K562 (cell line): Measurements from ENCODE around the gene UBXN1. TPM values are rescaled to one million over a fixed set of nuclear protein-coding genes. Genes with fewer than 3 reads are reported as not detected.

Experiments used
- C11orf30 ChIP-seq: fragments of 450-650 bp; IDR thresholded peaks from 2 replicates; pipeline ENCODE4 v1.6.1; 2016; ENCODE audit warnings: low read depth, mild to moderate bottlenecking
- CBFA2T2 ChIP-seq: fragments of 450-650 bp; conservative IDR thresholded peaks from 2 replicates; pipeline ENCODE4 v1.6.1; 2017; ENCODE audit warnings: mild to moderate bottlenecking
- FOSL1 ChIP-seq: fragments of 200-800 bp; sonication (Bioruptor generic); conservative IDR thresholded peaks from 2 replicates; pipeline ENCODE4 v1.6.1; 2016; ENCODE audit warnings: missing genetic modification characterization, missing compliant biosample characterization
- NCOA1 ChIP-seq: fragments of 450-650 bp; IDR thresholded peaks from 2 replicates; pipeline ENCODE4 v1.6.1; 2016; ENCODE audit warnings: low read depth
- RAD21 ChIP-seq, 2 experiments: fragments of 250-450 bp in 1 of 2; fragments of 450-650 bp in 1 of 2; sonication (Bioruptor Pico) in 1 of 2; formaldehyde crosslinking in 1 of 2; IDR thresholded peaks in 1 of 2; conservative IDR thresholded peaks in 1 of 2; 2 replicates each; pipeline versions ENCODE4 v1.4.0 to v1.8.0; 2020 to 2022; ENCODE audit warnings: mild to moderate bottlenecking in 2 of 2, moderate library complexity in 1 of 2
- RBM22 ChIP-seq: fragments of 200-400 bp; formaldehyde crosslinking; IDR thresholded peaks from 2 replicates; pipeline ENCODE4 v1.6.1; 2018; ENCODE audit warnings: low read length, low read depth; ENCODE audit not compliant: poor library complexity, severe bottlenecking
- SREBF2 ChIP-seq: sonication (generic); formaldehyde crosslinking; IDR thresholded peaks from 2 replicates; pipeline ENCODE4 v1.4.0; 2020; ENCODE audit warnings: mild to moderate bottlenecking, missing genetic modification reagents
- XRCC3 ChIP-seq: fragments of 450-650 bp; IDR thresholded peaks from 2 replicates; pipeline ENCODE4 v1.6.1; 2017; ENCODE audit warnings: mild to moderate bottlenecking, moderate library complexity
- ZNF384 ChIP-seq: IDR thresholded peaks from 2 replicates; pipeline ENCODE4 v1.6.1; 2012; ENCODE audit warnings: low read depth, low read length, improper control_type of control experiment
- ZNF644 ChIP-seq: fragments of 200-800 bp; sonication (Bioruptor generic); IDR thresholded peaks from 2 replicates; pipeline ENCODE4 v1.6.1; 2016; ENCODE audit warnings: low read depth, missing genetic modification characterization, missing compliant biosample characterization
- ZNF830 ChIP-seq: fragments of 250-450 bp; sonication (Bioruptor Pico); IDR thresholded peaks from 2 replicates; pipeline ENCODE4 v1.5.0; 2021; ENCODE audit warnings: mild to moderate bottlenecking
- polyA plus RNA-seq, 8 experiments: library from polyadenylated mRNA; depleted of rRNA in 4 of 8; stranded (reverse) in 5 of 8; unstranded in 3 of 8; fragments of >200 nt; fragmentation: Nextera tagmentation in 2 of 8; fragmentation: Illumina TruSeq in 1 of 8; extraction: Ambion mirVana in 2 of 8; extraction: Trizol in 1 of 8; gene quantifications; 2 replicates each; pipeline versions ENCODE4 v1.2.1 to v1.2.3, GENCODE V29; 2011 to 2014; ENCODE audit warnings: inconsistent platforms in 1 of 8, missing spikeins in 1 of 8
- total RNA-seq, 7 experiments: library from RNA; depleted of rRNA in 6 of 7; stranded (reverse); fragments of >200 nt in 6 of 7; fragmentation: Illumina TruSeq in 2 of 7; extraction: Trizol in 2 of 7; gene quantifications; 2 replicates each; pipeline versions ENCODE4 v1.2.1 to v1.2.3, GENCODE V29; 2011 to 2021; ENCODE audit warnings: low replicate concordance in 1 of 7
- TF ChIP-seq, protein P1 (sequence below), 2 experiments: fragments of 450-650 bp in 1 of 2; IDR thresholded peaks; 2 replicates each; pipeline ENCODE4 v1.6.1; 2011 to 2017; ENCODE audit warnings: low read depth in 2 of 2, antibody characterized with exemption in 1 of 2, borderline replicate concordance in 1 of 2, low read length in 1 of 2, mild to moderate bottlenecking in 1 of 2, mixed read lengths in 1 of 2; ENCODE audit not compliant: control insufficient read depth in 1 of 2
- TF ChIP-seq, protein P2 (sequence below): sonication (generic); formaldehyde crosslinking; IDR thresholded peaks from 2 replicates; pipeline ENCODE4 v1.8.0; 2023; ENCODE audit warnings: mild to moderate bottlenecking, missing genetic modification reagents
- TF ChIP-seq, protein P3 (sequence below), 2 experiments: fragments of 450-650 bp; IDR thresholded peaks; 2 replicates each; pipeline ENCODE4 v1.6.1; 2018; ENCODE audit warnings: mild to moderate bottlenecking in 2 of 2, low read depth in 1 of 2; ENCODE audit not compliant: partially characterized antibody in 2 of 2
- TF ChIP-seq, protein P4 (sequence below), 2 experiments: IDR thresholded peaks; 2 replicates each; pipeline ENCODE4 v1.6.1; 2011; ENCODE audit warnings: borderline replicate concordance in 1 of 2, control low read depth in 1 of 2, low read depth in 1 of 2, low read length in 1 of 2, mild to moderate bottlenecking in 1 of 2, mixed read lengths in 1 of 2, moderate library complexity in 1 of 2; ENCODE audit not compliant: insufficient read depth in 1 of 2, insufficient read length in 1 of 2, poor library complexity in 1 of 2, severe bottlenecking in 1 of 2; ENCODE audit errors: extremely low read depth in 1 of 2

Gene UBXN1
- total and polyA plus RNA-seq, 9 of the 15 experiments (the other 6 are each of a cell fraction or from before 2014, with no cell fraction given): 4.8 to 263 (median 99.7) TPM

DNA sequence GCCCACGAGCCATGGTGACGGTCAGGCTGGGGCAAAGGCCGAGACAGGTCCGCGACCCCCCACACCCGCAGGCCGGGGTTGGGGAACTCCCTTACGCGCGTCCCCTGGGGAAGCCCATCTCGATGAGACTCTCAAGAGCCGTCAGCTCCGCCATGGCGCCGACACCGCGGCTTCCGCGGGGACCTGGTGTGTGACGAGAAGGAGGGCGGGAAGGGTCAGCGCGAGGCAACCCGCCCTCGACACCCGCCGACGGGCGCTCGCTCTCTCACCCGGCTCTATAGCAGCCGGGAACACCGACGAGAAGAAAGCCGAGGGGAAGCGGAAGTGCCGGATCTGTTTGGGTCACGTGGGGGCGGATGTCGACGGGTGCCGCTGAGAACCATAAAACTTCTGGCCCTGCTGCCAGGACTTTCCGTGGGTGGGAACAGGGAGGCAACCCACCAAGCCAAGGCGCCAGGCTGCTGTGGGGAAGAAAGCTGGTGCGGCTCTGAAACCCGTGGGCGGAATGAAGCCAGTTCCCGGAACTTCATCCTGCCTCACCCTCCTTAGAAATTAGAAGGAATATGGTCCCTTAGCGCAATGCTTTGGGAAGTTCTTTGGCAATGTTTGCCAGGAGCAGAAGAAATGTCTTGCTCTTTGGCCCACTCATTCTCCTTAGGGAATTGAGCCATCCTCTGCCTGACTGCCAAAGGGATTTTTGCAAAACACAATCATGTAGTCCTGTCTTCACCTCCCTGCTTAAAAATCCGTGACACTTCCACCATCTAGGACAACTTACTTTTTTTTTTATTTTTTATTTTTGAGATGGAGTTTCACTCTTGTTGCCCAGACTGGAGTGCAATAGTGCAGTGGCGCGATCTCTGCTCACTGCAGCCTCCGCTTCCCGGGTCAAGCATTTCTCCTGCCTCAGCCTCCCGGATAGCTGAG is at the start of gene UBXN1 (continued):
- TF ChIP-seq, protein P1, sequence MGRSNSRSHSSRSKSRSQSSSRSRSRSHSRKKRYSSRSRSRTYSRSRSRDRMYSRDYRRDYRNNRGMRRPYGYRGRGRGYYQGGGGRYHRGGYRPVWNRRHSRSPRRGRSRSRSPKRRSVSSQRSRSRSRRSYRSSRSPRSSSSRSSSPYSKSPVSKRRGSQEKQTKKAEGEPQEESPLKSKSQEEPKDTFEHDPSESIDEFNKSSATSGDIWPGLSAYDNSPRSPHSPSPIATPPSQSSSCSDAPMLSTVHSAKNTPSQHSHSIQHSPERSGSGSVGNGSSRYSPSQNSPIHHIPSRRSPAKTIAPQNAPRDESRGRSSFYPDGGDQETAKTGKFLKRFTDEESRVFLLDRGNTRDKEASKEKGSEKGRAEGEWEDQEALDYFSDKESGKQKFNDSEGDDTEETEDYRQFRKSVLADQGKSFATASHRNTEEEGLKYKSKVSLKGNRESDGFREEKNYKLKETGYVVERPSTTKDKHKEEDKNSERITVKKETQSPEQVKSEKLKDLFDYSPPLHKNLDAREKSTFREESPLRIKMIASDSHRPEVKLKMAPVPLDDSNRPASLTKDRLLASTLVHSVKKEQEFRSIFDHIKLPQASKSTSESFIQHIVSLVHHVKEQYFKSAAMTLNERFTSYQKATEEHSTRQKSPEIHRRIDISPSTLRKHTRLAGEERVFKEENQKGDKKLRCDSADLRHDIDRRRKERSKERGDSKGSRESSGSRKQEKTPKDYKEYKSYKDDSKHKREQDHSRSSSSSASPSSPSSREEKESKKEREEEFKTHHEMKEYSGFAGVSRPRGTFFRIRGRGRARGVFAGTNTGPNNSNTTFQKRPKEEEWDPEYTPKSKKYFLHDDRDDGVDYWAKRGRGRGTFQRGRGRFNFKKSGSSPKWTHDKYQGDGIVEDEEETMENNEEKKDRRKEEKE (IDR thresholded peaks at IDR 0.05; ENCODE audit: borderline replicate concordance in 1 of 2, control insufficient read depth in 1 of 2, low read depth in 2 of 2, low read length in 1 of 2): no peak
- TF ChIP-seq RAD21 (CRISPR knock-in tag; conservative IDR thresholded peaks at IDR 0.05 in 1 of 2, IDR thresholded peaks at IDR 0.05 in 1 of 2) (0 out of 4 replicates have a peak, but pooled peaks of 1 of the 2 experiments have one; percentile 5), CBFA2T2 (peak; percentile 82), ZNF384 (0 out of 2 replicates have a peak, but pooled peaks have one; percentile 2), ZNF644 (tag) (no peak), NCOA1 (0 out of 2 replicates have a peak, but pooled peaks have one; percentile 20), RBM22 (no peak), C11orf30 (peak; percentile 95), ZNF830 (CRISPR knock-in tag) (no peak), FOSL1 (tag) (no peak), SREBF2 (CRISPR knock-in tag) (peak; percentile 92), XRCC3 (no peak)
- TF ChIP-seq, protein P2, sequence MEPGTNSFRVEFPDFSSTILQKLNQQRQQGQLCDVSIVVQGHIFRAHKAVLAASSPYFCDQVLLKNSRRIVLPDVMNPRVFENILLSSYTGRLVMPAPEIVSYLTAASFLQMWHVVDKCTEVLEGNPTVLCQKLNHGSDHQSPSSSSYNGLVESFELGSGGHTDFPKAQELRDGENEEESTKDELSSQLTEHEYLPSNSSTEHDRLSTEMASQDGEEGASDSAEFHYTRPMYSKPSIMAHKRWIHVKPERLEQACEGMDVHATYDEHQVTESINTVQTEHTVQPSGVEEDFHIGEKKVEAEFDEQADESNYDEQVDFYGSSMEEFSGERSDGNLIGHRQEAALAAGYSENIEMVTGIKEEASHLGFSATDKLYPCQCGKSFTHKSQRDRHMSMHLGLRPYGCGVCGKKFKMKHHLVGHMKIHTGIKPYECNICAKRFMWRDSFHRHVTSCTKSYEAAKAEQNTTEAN (CRISPR knock-in tag): no peak
- TF ChIP-seq, protein P3, sequence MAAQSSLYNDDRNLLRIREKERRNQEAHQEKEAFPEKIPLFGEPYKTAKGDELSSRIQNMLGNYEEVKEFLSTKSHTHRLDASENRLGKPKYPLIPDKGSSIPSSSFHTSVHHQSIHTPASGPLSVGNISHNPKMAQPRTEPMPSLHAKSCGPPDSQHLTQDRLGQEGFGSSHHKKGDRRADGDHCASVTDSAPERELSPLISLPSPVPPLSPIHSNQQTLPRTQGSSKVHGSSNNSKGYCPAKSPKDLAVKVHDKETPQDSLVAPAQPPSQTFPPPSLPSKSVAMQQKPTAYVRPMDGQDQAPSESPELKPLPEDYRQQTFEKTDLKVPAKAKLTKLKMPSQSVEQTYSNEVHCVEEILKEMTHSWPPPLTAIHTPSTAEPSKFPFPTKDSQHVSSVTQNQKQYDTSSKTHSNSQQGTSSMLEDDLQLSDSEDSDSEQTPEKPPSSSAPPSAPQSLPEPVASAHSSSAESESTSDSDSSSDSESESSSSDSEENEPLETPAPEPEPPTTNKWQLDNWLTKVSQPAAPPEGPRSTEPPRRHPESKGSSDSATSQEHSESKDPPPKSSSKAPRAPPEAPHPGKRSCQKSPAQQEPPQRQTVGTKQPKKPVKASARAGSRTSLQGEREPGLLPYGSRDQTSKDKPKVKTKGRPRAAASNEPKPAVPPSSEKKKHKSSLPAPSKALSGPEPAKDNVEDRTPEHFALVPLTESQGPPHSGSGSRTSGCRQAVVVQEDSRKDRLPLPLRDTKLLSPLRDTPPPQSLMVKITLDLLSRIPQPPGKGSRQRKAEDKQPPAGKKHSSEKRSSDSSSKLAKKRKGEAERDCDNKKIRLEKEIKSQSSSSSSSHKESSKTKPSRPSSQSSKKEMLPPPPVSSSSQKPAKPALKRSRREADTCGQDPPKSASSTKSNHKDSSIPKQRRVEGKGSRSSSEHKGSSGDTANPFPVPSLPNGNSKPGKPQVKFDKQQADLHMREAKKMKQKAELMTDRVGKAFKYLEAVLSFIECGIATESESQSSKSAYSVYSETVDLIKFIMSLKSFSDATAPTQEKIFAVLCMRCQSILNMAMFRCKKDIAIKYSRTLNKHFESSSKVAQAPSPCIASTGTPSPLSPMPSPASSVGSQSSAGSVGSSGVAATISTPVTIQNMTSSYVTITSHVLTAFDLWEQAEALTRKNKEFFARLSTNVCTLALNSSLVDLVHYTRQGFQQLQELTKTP (IDR thresholded peaks at IDR 0.05; ENCODE audit: low read depth in 1 of 2, partially characterized antibody in 2 of 2): peak; percentile 38 to 58
- TF ChIP-seq, protein P4, sequence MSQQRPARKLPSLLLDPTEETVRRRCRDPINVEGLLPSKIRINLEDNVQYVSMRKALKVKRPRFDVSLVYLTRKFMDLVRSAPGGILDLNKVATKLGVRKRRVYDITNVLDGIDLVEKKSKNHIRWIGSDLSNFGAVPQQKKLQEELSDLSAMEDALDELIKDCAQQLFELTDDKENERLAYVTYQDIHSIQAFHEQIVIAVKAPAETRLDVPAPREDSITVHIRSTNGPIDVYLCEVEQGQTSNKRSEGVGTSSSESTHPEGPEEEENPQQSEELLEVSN (IDR thresholded peaks at IDR 0.05; ENCODE audit: borderline replicate concordance in 1 of 2, extremely low read depth in 1 of 2, insufficient read depth in 1 of 2, insufficient read length in 1 of 2, low read depth in 1 of 2, low read length in 1 of 2, poor library complexity in 1 of 2, severe bottlenecking in 1 of 2): peak; percentile 82 to 86
